HG03108 (cell line): ENCODE results near the gene DRAP1.

ENCODE experiments used
- ATAC-seq: cut with Tn5 transposase; IDR thresholded peaks from one replicate; pipeline ENCODE4 v1.9.1; 2021; ENCODE audit warnings: moderate library complexity; ENCODE audit not compliant: unreplicated experiment

The DRAP1 gene

DNA sequence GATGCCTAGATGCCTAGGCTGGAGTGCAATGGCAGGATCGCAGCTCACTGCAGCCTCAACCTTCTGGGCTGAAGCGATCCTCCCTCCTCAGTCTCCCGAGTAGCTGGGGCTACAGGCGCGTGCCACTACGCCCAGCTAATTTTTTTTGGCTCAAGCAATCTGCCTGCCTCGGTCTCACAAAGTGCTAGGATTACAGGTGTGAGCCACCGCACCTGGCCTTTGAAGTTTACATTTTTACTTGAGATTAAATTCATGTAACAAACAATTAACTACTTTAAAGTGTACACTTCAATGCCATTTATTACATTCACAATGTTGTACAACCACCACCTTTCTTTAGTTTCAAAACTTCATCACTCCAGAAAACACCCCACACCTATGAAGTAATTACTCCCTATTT is 15.5 kb upstream of the DRAP1 start:
- ATAC-seq, result no peak

DNA sequence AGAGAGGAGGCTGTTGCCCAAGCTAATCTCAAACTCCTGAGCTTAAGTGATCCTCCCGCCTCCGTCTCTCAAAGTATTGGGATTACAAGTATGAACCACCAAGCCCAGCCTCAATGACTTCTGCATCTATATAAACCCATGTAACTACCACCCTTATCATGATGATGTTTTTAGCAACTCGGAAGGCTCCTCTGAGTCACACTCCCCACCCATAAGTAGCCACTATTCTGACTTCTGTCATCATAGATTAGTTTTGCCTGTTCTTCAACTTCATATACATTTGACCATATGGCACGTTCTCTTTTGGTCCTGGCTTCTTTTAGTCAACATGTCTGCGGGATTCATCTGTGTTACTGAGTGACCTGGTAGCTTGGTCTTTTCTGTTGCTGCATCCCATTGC is 12.6 kb upstream of the DRAP1 start:
- ATAC-seq, result no peak

DNA sequence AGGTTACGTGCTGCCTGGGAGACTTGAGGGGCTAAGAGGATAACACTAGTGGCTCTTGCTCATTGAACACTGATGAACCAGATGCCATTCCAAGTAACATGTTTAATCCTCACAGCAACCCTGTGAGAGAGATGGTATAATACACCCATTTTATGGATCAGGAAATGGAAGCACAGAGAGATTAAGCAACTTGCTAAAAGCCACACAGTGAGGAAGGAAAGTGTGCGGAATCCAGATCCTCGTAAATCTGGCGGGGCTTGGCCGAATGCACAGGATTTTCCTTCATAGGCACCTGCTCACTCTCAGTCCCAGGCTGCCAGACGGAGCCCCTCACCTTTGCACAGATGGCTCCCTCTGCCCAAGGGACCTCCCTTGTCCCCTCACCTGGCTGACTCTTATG is 11.3 kb upstream of the DRAP1 start:
- no peak for ATAC-seq

DNA sequence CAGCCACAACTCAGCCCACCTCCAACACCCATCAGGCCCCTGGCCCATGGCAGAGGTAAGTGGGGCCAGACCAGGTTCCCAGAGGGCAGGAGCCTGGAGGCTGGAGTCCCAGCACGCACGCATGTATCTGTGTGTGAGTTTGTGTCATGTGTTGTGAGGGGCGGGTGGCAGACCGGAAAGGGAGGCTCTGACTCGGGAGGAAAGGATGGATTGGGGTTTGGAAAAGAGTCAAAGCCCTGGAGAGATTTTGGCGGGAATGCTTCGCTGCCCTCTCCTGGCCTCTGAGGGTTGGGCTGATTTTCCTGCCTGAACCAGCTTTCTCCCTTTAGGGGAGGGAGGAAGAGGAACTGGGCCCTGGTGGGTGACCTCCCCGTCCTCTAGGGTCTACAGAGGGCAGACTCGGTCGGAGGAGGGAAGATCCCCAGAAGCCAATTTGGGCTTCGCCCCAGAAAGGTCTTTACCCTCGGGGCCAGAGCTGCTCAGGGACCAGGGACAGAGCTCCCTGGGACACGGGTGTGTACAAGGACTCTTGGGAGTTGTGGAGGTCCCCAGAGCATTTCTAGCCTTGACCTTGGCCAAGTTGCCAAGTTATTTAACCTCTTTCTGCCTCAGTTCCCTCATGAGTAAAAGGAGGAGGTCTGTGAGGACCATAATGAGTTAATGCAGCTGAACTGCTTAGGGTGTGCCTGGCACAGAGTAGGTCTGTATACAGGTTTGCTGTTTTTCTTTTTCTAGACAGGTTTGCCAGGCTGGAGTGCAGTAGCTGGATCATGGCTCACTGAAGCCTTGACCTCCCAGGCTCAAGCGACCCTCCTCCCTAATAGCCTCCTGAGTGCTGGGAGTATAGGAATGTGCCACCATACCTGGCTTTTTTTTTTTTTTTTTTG is 7.3 kb upstream of the DRAP1 start:
- no peak for ATAC-seq

DNA sequence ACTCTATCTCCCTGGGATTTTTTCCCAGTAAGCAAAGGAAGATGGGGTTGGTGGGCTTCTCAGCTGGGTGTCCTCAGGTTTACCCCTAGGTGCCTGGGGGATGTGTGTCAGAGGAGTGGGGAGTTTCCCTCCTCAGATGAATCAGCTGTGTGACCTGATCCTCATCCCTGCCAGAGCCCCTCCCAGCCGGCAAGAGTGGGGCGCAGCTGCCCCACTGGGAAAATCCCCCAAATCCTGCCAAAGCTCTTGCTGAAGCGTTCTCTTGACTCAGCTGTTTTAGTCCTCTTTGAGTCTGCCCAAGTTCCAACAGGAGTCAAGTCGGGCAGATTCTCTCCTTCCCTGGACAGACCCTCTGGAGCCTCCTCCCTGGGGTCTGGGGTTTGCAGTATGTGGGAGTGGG is 6.4 kb upstream of the DRAP1 start:
- ATAC-seq, result no peak

DNA sequence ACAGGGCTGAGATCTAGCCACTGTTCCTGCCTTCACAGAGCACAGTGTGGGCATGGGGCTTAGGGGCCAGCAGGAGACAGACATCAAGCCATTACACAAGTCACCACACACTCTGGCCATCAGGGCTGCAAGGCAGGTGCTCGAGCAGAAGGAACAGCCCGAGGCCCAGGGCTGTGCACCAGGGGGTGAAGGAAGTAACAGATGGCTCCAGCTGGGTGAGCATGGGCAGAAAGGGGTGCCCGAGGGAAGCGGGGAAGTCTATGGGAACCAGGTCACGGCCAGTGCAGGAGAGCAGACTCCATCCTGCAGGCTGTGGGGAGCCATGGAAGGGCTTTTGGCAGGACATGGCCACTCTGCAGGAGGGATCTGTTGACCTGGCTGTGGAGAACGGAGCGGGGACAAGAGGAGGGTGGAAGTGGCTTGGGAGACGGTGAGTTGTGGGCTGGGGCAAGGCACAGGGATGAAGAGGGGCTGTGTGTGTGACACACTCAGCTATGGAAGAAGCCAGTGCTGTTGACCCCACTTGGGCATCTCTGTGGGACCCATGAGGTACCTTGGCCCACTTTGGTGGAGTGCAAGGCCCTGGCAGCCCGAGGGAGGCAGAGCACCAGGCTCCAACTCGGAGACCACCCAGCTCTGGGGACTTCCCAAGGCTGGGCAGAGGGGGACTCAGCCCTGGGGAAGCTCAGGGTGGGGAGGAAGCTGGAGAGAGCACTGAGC is 4.0 kb upstream of the DRAP1 start:
- no peak for ATAC-seq

DNA sequence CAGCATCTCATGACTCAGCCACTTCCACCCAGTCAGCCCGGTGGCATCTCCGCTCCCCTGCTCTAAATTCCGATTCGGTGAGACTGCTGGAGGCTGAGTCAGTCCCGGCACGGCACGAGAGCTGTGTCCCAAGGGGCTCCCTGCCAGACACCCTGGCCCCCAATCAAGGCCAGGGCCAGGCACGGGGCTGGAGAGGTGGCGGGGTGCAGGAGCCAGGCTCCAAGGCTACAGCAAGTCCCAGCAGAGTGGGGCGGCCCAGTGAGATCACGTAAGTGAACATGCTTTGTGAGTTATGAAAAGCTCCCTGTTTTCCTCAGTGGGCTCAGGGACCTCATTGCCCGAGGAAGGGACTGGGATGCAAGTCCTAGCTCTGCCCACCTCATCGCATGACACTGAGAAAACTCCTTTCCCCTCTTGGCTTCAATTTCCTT is 3.4 kb upstream of the DRAP1 start:
- no peak for ATAC-seq

DNA sequence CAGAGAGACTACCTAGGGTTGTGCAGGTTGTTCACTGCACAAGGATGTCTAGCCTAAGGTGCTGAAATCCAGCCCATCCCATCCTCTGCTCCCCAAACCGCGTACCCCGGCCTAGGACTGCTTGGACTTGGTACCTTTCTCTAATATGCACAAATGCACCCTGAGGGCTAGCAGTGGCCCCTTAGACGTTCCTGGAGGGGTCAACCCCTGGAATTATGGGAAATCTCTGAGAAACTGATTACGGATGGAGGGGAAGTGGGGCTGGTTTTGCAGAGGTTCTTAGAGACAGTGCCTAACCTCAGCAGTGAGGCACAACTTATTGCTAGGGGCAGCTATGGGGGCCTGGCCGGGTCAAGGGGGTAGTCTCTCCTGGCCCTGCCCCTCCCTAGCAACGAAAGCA is 2.8 kb upstream of the DRAP1 start:
- ATAC-seq, result no peak

DNA sequence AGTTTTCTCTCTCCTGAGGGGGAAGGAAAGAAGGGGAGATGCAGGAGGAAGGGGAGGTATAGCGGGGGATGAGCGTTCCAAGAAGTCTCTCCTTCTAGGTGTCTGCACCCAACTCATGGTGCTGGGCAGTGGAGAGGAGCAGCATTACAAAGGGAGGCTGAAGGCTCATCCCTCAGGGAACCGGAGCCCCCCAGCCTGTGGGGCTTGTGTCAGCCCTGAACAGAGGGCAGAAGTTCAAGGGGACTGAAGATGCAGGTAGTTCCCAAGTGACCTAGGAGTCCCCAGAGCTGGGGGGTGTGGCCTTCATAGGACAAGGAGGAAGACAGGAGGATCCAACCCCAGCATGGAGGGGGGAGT is 2.2 kb upstream of the DRAP1 start:
- no peak for ATAC-seq

DNA sequence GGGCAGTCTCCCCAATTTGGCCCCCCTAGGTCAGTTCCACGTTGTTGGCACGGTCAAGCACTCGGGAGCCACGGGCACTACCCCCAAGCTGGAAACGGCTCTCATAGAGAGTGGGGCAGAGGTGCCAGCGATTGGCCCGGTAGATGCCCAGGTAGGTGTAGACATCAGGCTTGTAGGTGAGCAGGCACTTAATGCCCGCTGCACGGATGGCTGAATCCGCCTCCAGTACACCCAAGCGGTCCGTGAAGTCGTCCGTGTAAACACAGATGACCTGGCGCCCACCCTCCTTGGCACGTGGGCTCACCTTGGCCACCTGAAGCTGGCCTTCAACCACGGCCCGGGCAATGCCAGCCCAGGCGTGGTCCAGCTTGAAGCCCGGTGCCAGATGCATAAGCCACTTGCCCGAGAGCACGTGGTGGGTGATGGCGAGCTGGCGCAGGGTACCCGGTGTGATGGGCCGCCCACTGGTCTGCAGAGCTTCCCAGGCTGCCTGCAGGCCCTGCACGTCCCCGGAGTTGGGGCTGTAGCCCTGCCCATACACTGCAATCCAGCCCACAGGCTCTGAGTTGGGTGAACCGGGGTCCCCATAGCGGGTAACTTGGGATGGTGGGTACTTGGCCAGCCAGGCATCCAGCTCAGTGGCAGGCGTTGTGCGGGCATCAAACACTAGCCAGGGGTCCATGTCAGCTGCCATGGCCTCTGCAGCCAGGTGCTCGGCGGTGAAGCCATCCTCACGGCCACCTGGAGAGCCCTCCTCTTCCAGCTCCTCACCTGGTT is 1.6 kb upstream of the DRAP1 start:
- ATAC-seq, result no peak

DNA sequence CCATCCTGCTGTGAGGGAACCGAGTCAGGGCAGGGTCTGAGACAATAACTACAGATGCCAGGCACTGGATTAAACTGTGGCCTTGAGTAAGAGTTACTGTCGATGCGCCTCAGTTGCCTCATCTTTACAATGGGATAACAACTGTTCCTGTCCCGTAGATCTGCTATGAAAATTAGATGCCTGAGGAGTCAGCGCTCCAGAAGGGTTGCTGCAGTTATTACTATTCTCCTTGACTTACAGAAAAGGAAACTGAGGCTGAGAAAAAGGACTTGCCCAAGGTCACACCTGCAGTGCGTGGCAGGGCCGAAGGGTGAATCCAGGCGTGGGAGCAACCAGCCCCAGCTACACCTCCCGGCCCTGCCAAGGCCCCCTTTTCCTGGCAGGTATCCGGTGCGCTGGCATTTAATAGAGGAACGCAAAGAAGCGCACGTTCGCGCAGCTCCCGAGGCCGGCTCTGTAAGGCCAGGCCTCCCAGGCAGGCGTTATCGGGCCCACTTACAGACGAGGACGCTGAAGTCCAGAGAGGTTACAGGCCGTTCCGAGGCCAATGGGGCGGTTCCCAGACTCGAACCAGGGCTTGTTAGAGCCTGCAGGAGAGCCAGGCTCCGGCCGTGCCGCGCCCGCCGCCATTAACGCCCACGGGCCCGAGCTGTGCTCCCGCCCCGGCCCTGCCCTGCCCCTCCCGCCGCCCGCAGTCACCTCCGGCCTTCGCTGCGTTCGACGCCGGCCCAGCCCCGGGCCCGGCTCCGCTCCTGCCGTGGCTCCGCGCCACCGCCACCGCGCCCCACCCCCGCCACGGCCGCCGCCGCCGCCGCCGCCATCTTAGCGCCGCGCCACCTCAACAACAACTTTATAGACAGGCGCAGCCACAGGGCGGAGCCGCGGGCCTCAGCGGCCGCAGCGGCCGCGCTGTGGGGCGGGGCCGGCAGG is 750 bp upstream of the DRAP1 start, which contains the start of gene C11orf68:
C11orf68 (minus strand) TSS at position 852 of the 930 bp plus-strand sequence; CDS start at position 821, 31 bp downstream.
- peak; percentile 37 for ATAC-seq

DNA sequence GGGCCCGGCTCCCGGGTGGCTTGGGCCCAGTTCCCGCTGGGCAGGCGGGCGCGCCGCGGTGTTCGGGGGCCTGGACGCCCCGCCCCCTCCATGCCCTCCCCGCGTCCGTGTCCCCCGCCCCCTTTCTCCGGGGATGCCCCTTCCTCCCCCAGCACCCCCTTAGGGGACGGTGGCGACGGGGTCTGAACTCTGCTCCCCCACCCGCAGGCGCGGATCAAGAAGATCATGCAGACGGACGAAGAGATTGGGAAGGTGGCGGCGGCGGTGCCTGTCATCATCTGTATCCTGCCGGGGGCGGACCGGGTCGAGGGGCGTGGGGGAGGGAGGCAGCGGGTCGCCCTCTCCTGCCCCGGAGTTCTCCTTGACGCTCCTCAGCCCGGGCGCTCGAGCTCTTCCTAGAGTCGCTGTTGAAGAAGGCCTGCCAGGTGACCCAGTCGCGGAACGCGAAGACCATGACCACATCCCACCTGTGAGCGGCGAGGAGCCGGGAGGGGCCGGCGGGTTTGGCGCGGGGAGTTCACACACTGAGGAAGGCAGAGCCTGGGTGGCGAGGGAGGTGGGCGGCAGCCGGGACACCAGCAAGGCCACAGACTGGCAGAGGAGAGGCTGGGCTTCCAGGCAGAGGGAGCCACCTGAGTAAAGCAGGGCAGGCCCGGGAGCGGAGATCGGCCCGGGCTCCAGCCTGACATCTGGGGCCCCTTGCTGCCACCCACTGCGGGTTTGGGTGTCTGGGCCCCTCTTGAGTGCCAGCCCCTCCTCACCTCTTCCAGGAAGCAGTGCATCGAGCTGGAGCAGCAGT is 546 bp downstream of the DRAP1 start:
- ATAC-seq, result peak; percentile 32

DNA sequence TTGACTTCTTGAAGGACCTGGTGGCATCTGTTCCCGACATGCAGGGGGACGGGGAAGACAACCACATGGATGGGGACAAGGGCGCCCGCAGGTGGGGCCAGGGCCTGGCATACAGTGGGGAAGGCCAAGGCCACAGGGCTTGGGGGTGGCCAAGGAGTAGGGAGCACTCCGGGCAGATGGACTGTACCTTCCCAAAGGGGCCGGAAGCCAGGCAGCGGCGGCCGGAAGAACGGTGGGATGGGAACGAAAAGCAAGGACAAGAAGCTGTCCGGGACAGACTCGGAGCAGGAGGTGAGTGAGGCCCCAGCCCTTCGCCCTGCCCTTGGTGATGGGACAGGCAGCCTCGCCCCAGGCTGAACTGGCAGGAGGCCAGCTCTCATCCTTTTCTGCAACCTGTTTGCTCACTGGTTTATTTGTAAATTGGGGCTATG is 1.2 kb downstream of the DRAP1 start:
- no peak for ATAC-seq

DNA sequence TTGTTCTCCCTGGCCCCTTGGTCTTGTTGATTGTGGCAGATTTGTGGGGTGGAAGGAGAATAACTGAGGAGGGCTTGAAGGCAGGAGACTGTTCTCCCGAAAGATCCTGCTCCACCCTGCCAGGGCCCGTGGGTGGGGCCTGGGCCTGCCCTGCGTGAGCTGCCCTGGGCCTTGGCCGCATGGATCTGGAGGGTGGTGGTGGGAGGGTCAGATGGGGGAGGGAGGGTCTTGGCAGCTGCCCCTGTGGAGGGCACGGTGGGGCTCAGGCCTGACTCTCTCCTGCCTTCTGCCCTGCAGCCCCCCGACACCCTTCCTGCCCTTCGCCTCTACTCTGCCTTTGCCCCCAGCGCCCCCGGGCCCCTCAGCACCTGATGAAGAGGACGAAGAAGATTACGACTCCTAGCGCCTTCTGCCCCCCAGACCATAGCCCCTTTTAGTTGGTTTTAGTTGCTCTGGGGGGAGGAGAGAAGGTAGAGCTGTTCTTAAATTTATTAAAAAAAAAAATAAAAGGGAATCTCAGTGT is 1.9 kb downstream of the DRAP1 start:
- no peak for ATAC-seq

DNA sequence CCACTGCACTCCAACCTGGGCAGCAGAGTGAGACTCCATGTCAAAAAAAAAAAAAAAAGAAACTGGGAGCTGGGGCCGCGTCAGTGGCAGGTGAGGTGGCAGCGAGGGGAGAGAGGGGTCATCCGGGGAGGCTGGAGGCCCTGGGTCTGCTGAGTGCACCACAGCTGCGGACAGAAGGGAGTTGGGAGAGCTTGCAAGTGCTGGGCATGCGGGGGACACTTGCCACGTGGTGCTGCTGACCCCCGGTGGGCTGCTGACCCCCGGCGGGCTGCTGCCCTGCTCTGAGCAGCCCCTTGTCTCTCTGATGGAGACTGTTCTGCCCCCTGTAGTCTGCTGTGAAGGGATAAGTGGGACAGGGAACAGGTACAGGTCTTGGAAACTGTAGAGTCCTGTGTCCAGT is 2.6 kb downstream of the DRAP1 start:
- no peak for ATAC-seq

DNA sequence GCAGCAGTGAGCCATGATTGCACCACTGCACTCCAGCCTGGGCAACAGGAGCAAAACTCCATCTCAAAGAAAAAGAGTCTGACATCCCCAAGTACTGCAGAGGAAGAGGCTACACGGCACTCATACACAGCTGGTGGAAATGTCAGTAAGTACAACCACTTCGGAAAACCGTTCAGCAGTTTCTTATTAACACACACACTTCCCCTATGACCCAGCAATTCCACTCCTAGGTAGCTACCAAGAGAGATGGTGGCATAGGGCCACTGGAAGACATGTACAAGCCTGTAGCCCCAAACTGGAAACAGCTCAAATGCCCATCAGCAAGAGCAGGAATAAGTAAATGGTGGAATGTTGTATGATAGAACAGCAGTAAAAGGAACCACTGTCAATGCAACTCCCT is 3.3 kb downstream of the DRAP1 start:
- no peak for ATAC-seq

DNA sequence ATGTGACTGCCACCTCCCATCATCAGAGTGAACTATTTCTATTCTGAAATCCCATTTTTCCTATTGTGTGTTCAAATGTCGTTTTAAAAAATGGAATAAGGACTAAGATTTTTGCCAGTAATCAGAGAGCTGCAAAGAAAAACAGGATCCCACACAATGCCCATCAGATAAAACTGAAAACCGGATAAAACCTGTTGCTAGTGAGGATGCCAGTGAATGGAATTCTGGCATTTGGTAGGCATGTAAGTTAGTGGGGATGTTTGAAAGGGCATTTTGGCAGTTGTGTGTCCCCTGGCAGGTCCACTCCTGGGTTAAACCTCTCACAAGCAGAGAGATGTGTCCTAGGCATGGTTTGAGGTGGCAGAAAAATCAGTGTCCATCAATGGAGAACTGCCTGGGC is 6.2 kb downstream of the DRAP1 start:
- ATAC-seq, result no peak

DNA sequence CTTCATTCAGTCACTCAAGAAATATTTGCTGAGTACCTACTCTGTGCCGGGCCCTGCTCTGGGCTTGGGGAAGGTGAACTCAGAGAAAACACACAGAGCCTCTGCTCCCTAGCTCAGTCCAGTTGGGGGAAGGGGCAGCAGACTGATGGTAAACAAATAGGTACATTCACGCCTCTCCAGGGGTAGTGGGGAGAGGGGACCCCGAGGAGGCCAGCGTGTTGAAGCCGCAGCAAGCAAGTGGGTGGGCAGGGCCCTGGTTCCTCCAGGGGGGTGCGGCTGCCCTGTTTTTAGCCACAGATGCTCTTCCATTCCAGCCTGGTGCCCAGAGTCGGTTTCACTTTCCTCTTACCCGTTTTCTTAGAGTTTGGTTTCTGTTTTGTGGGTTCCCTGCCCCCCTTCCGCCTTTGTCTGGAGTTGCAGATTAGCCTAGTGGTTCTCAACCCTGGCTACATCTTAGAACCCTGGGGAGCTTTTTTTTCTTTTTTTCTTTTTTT is 8.7 kb downstream of the DRAP1 start:
- peak; percentile 81 for ATAC-seq

DNA sequence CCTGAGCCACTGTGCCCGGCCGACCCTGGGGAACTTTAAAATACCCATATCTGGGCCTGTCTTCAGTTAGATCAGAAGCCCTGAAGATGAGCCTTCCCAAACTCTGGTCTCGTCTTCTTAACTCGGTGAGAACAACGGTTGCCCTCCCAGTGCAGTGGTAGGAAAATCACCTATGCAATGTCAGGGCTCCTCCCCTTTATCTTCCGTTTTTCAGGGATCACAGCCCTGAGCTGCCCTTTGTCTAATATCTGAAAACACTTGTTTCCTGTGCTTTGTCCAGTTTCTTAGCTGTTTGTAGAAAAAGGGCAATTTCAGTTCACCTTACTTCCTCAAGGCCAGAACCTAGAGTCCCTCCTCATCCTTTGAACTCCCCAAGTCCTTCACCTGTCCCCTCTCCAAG is 9.4 kb downstream of the DRAP1 start:
- no peak for ATAC-seq
